Activated gamma-delta T cell (primary cell): ENCODE measurements around the gene RAB26.
"Not testable (repeated sequence)": the region's sequence is repeated elsewhere in the genome, so short reads cannot be mapped to it uniquely, and the experiment has no call there.

Experiments used
- DNase-seq: peaks from one replicate; lab custom pipeline; 2025; lab: John Stamatoyannopoulos, UW
- total RNA-seq, 2 donors: gene quantifications; one replicate each; lab custom pipeline; 2026; lab: John Stamatoyannopoulos, UW

Gene RAB26
- total RNA-seq = 0.13 to 0.36 reads per million in 2 donors

GRCh38 chr16:2147981-2148671 is at the start of gene RAB26:
RAB26 (plus strand) TSS chr16:2148625; CDS start chr16:2148784, 159 bp downstream.
- DNase-seq = peak; percentile 45

GRCh38 chr16:2101581-2101980 is 46.8 kb upstream of the RAB26 start:
- not testable (repeated sequence) for DNase-seq

- DNase-seq = no peak
Observed at GRCh38 chr16:2102471-2102870, 46.0 kb upstream of the RAB26 start.

GRCh38 chr16:2104464-2104863 is 44.0 kb upstream of the RAB26 start:
- DNase-seq = not testable (repeated sequence)

- not testable (repeated sequence) for DNase-seq
Observed at GRCh38 chr16:2105291-2105690, 43.1 kb upstream of the RAB26 start.

- not testable (repeated sequence) for DNase-seq
Observed at GRCh38 chr16:2105769-2106168, 42.7 kb upstream of the RAB26 start.

- not testable (repeated sequence) for DNase-seq
Observed at GRCh38 chr16:2106211-2106610, 42.2 kb upstream of the RAB26 start.

- not testable (repeated sequence) for DNase-seq
Observed at GRCh38 chr16:2107121-2107790, 41.2 kb upstream of the RAB26 start.

- not testable (repeated sequence) for DNase-seq
Observed at GRCh38 chr16:2107791-2108125, 40.7 kb upstream of the RAB26 start.

- not testable (repeated sequence) for DNase-seq
Observed at GRCh38 chr16:2108446-2109270, 39.8 kb upstream of the RAB26 start.

- DNase-seq = not testable (repeated sequence)
Observed at GRCh38 chr16:2109271-2109580, 39.2 kb upstream of the RAB26 start.

- DNase-seq = not testable (repeated sequence)
Observed at GRCh38 chr16:2109872-2110271, 38.6 kb upstream of the RAB26 start.

GRCh38 chr16:2110332-2111008 is 38.0 kb upstream of the RAB26 start:
- DNase-seq = not testable (repeated sequence)

GRCh38 chr16:2111009-2111353 is 37.4 kb upstream of the RAB26 start:
- not testable (repeated sequence) for DNase-seq

- not testable (repeated sequence) for DNase-seq
Observed at GRCh38 chr16:2111412-2112335, 36.8 kb upstream of the RAB26 start.

GRCh38 chr16:2112539-2113106 is 35.8 kb upstream of the RAB26 start:
- DNase-seq = not testable (repeated sequence)

- DNase-seq = not testable (repeated sequence)
Observed at GRCh38 chr16:2114225-2114624, 34.2 kb upstream of the RAB26 start.

- DNase-seq = not testable (repeated sequence)
Observed at GRCh38 chr16:2114885-2115590, 33.4 kb upstream of the RAB26 start.

- no peak for DNase-seq
Observed at GRCh38 chr16:2115591-2115973, 32.8 kb upstream of the RAB26 start.

GRCh38 chr16:2116428-2116827 is 32.0 kb upstream of the RAB26 start:
- not testable (repeated sequence) for DNase-seq
